Smooth muscle cell of the brain vasculature (primary cell): Measurements from ENCODE around the gene MT1M.

ENCODE experiments used
- DNase-seq: peaks from one replicate; pipeline ENCODE4 v3.0.0-alpha.2; 2012; ENCODE audit warnings: low read depth, low spot score

The MT1M gene

GRCh38 chr16:56628486-56629350 is 3.7 kb upstream of the MT1M start:
- DNase-seq = no peak

GRCh38 chr16:56629531-56629930 is 2.9 kb upstream of the MT1M start:
- DNase-seq = no peak

- DNase-seq = no peak
These were observed 2.3 kb upstream of the MT1M start for GRCh38 chr16:56630134-56630533.

GRCh38 chr16:56631197-56631596 is 1.3 kb upstream of the MT1M start:
- DNase-seq = no peak

GRCh38 chr16:56631832-56632155 is 665 bp upstream of the MT1M start:
- no peak for DNase-seq

- no peak for DNase-seq
These were observed 448 bp downstream of the MT1M start for GRCh38 chr16:56632848-56633365.

- no peak for DNase-seq
These were observed 1.1 kb downstream of the MT1M start for GRCh38 chr16:56633535-56633934.

- no peak for DNase-seq
These were observed 2.4 kb downstream of the MT1M start for GRCh38 chr16:56634715-56635440.

GRCh38 chr16:56635441-56635967 is 3.0 kb downstream of the MT1M start:
- DNase-seq = no peak

GRCh38 chr16:56636616-56637413 is 4.4 kb downstream of the MT1M start:
- no peak for DNase-seq

- DNase-seq = no peak
These were observed 5.6 kb downstream of the MT1M start, which contains the start of gene MT1A for GRCh38 chr16:56637814-56638750. TSS of gene MT1A (plus strand) at chr16:56638666. CDS start at chr16:56638739, 73 bp downstream.

GRCh38 chr16:56639045-56639444 is 6.6 kb downstream of the MT1M start:
- DNase-seq = no peak

- no peak for DNase-seq
These were observed 7.6 kb downstream of the MT1M start for GRCh38 chr16:56640076-56640475.

GRCh38 chr16:56641166-56641565 is 8.7 kb downstream of the MT1M start:
- no peak for DNase-seq

- no peak for DNase-seq
These were observed 10.8 kb downstream of the MT1M start for GRCh38 chr16:56643080-56643778.

GRCh38 chr16:56643833-56644232 is 11.4 kb downstream of the MT1M start:
- DNase-seq = no peak

- DNase-seq = no peak
These were observed 12.9 kb downstream of the MT1M start for GRCh38 chr16:56645311-56645710.

GRCh38 chr16:56645838-56646237 is 13.4 kb downstream of the MT1M start:
- no peak for DNase-seq

- DNase-seq = no peak
These were observed 15.4 kb downstream of the MT1M start for GRCh38 chr16:56647641-56648431.
